Activated naive CD8-positive, alpha-beta T cell treated with anti-CD3 and anti-CD28 coated beads for 36 hours (primary cell): ENCODE measurements around the gene GATA1. TPM values are rescaled to one million over a fixed set of nuclear protein-coding genes. Genes with fewer than 3 reads are reported as not detected.
"Not testable (repeated sequence)": the region's sequence is repeated elsewhere in the genome, so short reads cannot be mapped to it uniquely, and the experiment has no call there.

ENCODE experiments used
- DNase-seq: peaks from one replicate; pipeline ENCODE4 v3.0.0; 2021
- H3K27ac Mint-ChIP-seq: one replicate; pipeline ENCODE4 v1.8.0; 2022; ENCODE audit warnings: mild to moderate bottlenecking, moderate library complexity, mixed read lengths
- H3K27me3 Mint-ChIP-seq: one replicate; pipeline ENCODE4 v1.8.0; 2022; ENCODE audit warnings: mild to moderate bottlenecking, mixed read lengths
- H3K36me3 Mint-ChIP-seq: one replicate; pipeline ENCODE4 v1.8.0; 2021; ENCODE audit warnings: mild to moderate bottlenecking, mixed read lengths
- H3K4me1 Mint-ChIP-seq: one replicate; pipeline ENCODE4 v1.8.0; 2021; ENCODE audit warnings: mixed read lengths
- H3K4me3 Mint-ChIP-seq: one replicate; pipeline ENCODE4 v1.8.0; 2022; ENCODE audit warnings: mild to moderate bottlenecking, moderate library complexity, mixed read lengths
- H3K9me3 Mint-ChIP-seq: one replicate; pipeline ENCODE4 v1.8.0; 2022; ENCODE audit warnings: mixed read lengths
- total RNA-seq, 2 experiments: library from RNA; stranded (reverse); gene quantifications; one replicate each; pipeline ENCODE4 v1.2.3, GENCODE V29; 2021

GATA1 gene
- total RNA-seq, 2 experiments from 2014 or later, result not detected

DNA sequence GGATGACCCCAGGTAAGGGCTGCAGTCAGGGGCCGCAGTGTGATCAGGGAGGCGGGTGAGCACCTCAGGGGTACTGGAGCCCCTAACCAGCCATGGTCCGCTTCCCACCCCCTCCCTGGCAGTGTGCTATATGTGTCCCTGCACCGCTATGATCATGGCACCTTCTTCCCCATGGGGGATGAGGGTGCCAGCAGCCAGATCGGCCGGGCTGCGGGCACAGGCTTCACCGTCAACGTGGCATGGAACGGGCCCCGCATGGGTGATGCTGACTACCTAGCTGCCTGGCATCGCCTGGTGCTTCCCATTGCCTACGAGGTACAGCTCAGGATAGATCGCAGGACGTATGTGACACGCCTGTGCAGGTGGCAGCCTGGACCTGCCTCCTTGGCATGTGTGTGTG lies 31.7 kb downstream of the GATA1 start:
- no peaks in the 10 kb centered on the region for H3K27me3 Mint-ChIP-seq
- H3K36me3 Mint-ChIP-seq, result peaks cover 2% of the 10 kb centered on the region
- H3K27ac Mint-ChIP-seq, result no peak overlapping the region

DNA sequence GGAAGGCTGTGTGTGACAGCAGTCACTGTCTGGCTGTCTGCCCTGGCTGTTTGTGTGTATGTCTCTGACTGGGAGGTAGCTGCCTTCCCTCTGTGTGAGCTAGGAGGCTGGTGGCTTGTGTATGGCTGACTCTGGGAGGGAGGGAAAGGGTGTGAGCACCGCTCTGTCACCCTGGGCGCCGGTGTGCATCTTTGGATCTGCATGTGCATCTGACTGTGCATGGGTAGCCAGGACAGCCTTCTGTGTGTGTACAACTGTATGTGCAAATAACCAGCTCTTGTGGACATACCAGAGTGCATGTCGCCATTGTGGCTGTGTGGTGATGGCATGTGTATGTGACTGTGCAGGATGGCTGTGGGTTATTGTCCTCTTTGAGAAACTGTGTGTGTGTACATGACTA lies 32.5 kb downstream of the GATA1 start:
- Mint-ChIP-seq H3K27ac (no peak overlapping the region), H3K9me3 (no peaks in the 10 kb centered on the region), H3K27me3 (no peaks in the 10 kb centered on the region), H3K4me1 (no peaks in the 10 kb centered on the region), H3K4me3 (no peak overlapping the region), H3K36me3 (peaks cover 5% of the 10 kb centered on the region)
- no peak for DNase-seq

More for the DNA sequence above, 31.7 kb downstream of the GATA1 start:
- no peak for DNase-seq
- Mint-ChIP-seq H3K4me3 (no peak overlapping the region), H3K4me1 (no peaks in the 10 kb centered on the region), H3K9me3 (no peaks in the 10 kb centered on the region)

DNA sequence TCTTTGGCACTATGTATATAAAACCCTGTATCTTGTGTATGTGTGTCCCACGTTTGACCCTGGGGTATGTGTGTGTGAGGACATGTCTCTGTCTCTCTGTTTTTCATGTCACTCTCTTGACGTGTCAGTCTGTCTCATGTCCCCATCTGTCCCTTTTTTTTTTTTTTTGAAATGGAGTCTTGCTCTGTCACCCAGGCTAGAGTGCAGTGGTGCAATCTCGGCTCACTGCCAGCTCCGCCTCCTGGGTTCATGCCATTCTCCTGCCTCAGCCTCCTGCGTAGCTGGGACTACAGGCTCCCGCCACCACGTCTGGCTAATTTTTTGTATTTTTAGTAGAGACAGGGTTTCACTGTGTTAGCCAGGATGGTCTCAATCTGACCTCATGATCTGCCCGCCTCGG lies 33.0 kb downstream of the GATA1 start:
- H3K4me1 Mint-ChIP-seq, H3K27me3 Mint-ChIP-seq, H3K27ac Mint-ChIP-seq, H3K9me3 Mint-ChIP-seq, DNase-seq, H3K36me3 Mint-ChIP-seq, H3K4me3 Mint-ChIP-seq: not testable (repeated sequence)

- Mint-ChIP-seq H3K4me3 (no peak overlapping the region), H3K9me3 (no peaks in the 10 kb centered on the region), H3K36me3 (peaks cover 12% of the 10 kb centered on the region), H3K27me3 (peaks cover 14% of the 10 kb centered on the region), H3K4me1 (peaks cover 4% of the 10 kb centered on the region), H3K27ac (no peak overlapping the region)
- DNase-seq, result no peak
Measured at GRCh38 chrX:48823053-48823452, 36.7 kb downstream of the GATA1 start.

- Mint-ChIP-seq H3K9me3 (no peaks in the 10 kb centered on the region), H3K27me3 (peaks cover 24% of the 10 kb centered on the region), H3K36me3 (peaks cover 12% of the 10 kb centered on the region), H3K4me1 (peaks cover 4% of the 10 kb centered on the region), H3K27ac (no peak overlapping the region), H3K4me3 (no peak overlapping the region)
- no peak for DNase-seq
Measured at GRCh38 chrX:48824066-48824465, 37.7 kb downstream of the GATA1 start.

DNA sequence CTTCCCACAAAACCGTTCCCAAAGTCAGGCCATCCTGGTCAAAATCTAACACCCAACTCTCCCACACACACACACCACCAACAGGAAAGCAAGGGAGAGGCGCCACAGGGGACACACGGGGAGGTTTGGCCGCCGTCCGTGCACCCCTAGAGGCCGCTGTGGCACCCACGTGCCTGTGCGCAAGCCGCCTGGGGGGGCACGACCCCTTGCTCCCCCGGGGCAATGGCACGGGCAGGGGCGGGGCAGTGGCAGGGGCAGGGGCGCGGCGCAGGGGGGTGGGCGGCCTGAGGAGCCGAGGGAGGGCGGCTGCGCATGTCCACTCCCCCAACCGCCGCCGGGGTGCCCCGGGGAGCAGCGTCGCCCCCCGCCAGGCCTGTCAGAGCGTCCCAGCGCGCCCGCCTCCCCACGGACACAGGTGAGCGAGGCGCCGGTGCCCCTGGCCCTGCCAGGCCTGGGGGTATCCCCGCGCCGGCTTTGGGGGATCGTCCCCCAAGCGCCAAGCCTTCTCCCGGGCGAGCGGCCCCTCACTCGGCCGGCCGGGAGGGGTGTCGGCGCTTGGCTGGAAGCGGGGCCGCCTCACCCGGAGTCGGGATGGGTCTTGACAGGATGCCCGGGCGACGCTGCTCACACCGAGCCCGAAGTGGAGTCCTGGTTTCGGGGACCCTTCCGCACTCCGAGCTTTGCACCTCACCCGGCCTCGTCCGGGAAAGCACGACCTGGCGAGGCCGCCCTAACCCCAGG lies 39.9 kb downstream of the GATA1 start, which contains the start of gene ERAS:
ERAS (plus strand) TSS at position 379 of the 741 bp plus-strand sequence. CDS start 2,611 bp downstream, outside the sequence.
- Mint-ChIP-seq H3K4me1 (peaks cover 4% of the 10 kb centered on the region), H3K27me3 (peaks cover 35% of the 10 kb centered on the region), H3K36me3 (peaks cover 12% of the 10 kb centered on the region), H3K4me3 (peak within 1 kb of the TSS; percentile 71), H3K9me3 (no peaks in the 10 kb centered on the region), H3K27ac (no peak within 1 kb of the TSS)
- DNase-seq, result peak; percentile 17

- Mint-ChIP-seq H3K27ac (no peak overlapping the region), H3K4me1 (peaks cover 4% of the 10 kb centered on the region), H3K36me3 (peaks cover 12% of the 10 kb centered on the region), H3K4me3 (peak overlapping the region; percentile 71), H3K9me3 (no peaks in the 10 kb centered on the region), H3K27me3 (peaks cover 35% of the 10 kb centered on the region)
- no peak for DNase-seq
Measured at GRCh38 chrX:48826876-48827653, 40.7 kb downstream of the GATA1 start.

DNA sequence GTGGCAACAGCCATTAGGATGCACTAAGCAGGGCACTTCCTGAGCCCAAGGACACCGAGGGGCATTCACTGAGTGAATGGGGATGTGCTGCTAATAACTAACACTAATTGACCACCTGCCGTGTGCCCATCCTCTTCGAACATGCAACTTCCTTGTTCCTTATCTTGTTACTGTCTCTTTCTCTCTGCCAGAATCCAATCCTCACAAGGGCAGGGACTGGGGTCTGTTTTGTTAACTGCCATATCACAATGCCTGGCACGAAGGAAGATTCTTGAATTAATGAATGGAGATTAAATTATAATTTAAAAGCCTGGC lies 41.2 kb downstream of the GATA1 start:
- Mint-ChIP-seq H3K36me3 (peaks cover 12% of the 10 kb centered on the region), H3K9me3 (no peaks in the 10 kb centered on the region), H3K27me3 (peaks cover 39% of the 10 kb centered on the region), H3K4me3 (peak overlapping the region; percentile 71), H3K27ac (no peak overlapping the region), H3K4me1 (peaks cover 4% of the 10 kb centered on the region)
- DNase-seq, result no peak

DNA sequence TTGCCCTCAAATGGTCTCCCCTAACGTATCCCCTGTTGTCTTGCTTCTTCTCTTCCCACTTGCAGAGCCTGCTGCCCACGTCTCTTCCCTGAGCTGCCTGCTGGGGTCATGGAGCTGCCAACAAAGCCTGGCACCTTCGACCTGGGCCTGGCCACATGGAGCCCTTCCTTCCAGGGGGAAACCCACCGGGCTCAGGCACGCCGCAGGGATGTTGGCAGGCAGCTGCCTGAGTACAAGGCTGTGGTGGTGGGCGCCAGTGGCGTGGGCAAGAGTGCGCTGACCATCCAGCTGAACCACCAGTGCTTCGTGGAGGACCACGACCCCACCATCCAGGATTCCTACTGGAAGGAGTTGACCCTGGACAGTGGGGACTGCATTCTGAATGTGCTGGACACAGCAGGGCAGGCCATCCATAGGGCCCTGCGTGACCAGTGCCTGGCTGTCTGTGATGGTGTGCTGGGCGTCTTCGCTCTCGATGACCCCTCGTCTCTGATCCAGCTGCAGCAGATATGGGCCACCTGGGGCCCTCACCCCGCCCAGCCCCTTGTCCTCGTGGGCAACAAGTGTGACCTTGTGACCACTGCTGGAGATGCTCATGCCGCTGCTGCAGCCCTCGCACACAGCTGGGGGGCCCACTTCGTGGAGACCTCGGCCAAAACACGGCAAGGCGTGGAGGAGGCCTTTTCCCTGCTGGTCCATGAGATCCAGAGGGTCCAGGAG lies 42.8 kb downstream of the GATA1 start:
- H3K4me1 Mint-ChIP-seq, result peaks cover 8% of the 10 kb centered on the region
- peaks cover 54% of the 10 kb centered on the region for H3K27me3 Mint-ChIP-seq

DNA sequence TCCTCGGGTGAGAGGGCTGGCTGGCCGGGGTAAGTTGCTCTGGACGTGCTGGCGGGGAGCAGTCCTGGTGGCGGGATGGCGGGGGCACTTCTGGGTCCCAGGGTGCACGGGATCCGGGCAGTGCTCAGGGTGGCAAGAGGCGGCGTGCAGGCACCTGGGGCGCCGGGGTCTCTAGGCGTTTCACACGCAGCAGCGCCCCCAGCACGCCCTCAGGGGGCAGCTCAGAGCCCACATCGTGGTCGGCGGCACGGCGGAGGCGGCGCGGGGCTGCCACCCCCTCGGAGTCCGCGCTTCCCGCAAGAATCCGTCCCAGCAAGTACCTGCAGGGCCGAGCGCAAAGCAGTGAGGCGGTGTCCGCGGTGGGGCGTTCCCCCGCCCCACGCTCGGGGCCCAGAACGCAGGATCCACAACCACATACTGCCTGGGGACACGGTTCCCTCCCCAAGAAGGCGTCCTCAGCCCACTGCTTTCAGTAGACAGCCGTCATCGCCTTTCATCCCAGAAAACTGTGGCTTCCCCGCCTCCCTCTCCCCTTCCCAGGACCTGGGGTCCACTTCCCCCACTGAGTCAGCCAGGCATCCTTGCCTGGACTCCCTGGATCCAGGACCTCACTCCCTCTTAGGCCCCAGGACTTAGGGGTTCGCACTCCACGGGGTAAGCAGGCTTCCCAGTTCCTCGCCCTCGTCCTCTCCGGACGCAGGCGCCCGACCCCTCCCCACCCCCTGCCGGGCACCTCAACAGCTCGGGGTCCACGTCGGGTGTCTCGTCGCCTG lies 44.9 kb downstream of the GATA1 start:
- H3K36me3 Mint-ChIP-seq, result peaks cover 4% of the 10 kb centered on the region
- no peaks in the 10 kb centered on the region for H3K9me3 Mint-ChIP-seq
- no peak overlapping the region for H3K4me3 Mint-ChIP-seq
- no peak overlapping the region for H3K27ac Mint-ChIP-seq
- peaks cover 64% of the 10 kb centered on the region for H3K27me3 Mint-ChIP-seq
- H3K4me1 Mint-ChIP-seq, result peaks cover 15% of the 10 kb centered on the region
- DNase-seq, result no peak

More for the DNA sequence above, 42.8 kb downstream of the GATA1 start:
- Mint-ChIP-seq H3K36me3 (peaks cover 9% of the 10 kb centered on the region), H3K9me3 (no peaks in the 10 kb centered on the region), H3K27ac (no peak overlapping the region), H3K4me3 (no peak overlapping the region)
- no peak for DNase-seq

DNA sequence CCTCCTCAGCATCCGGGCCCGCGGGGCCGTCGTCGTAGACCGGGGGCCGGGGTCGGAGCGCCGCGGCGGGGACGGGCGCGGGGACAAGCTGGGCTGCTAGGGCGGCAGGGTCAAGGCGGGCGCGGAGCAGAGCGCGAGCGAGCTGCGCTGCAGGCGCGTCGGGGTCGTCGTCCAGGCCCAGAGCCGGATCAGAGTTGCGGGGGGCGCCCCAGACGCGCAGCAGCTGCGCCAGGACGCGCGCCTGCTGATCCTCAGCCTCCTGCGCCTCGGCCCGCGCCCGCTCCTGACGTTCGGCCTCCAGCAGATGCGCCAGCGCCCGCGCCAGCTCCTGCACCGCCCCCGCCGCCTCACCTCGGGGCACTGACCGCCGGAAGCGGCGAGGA lies 45.5 kb downstream of the GATA1 start:
- Mint-ChIP-seq H3K9me3 (no peaks in the 10 kb centered on the region), H3K4me3 (no peak overlapping the region), H3K36me3 (peaks cover 4% of the 10 kb centered on the region), H3K27ac (no peak overlapping the region), H3K4me1 (peaks cover 15% of the 10 kb centered on the region), H3K27me3 (peaks cover 67% of the 10 kb centered on the region)
- DNase-seq, result peak; percentile 8

DNA sequence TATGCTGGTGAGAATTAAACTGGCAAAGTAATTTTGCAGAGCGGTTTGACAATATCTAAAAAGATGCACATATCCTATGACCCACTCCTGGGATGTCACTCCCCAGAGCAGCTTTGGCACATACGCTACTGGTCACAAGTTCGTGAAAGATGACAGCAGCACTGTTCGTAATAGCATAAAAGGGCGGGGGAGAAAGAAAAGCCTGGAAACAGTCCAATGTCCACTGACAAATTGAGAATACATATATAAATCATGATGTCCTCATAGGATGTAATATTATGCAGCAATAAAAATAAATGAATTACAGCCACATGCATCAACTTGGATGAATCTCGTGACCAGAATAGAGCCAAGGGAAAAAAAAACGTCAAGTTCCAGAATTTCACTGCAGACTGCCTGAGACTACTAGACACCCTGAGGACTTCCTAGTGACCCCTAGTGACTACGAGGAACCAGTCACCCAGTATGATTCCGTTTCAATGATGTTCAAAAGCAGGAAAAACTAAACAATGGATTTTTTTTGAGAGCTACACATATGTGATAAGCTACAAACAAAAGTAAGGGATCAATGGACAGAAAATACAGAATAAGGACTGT lies 47.2 kb downstream of the GATA1 start:
- peaks cover 51% of the 10 kb centered on the region for H3K27me3 Mint-ChIP-seq

GRCh38 chrX:48834383-48834709 lies 48.0 kb downstream of the GATA1 start:
- peaks cover 46% of the 10 kb centered on the region for H3K27me3 Mint-ChIP-seq
- no peak for DNase-seq
- peaks cover 11% of the 10 kb centered on the region for H3K4me1 Mint-ChIP-seq
- H3K36me3 Mint-ChIP-seq, result no peaks in the 10 kb centered on the region
- H3K9me3 Mint-ChIP-seq, result no peaks in the 10 kb centered on the region
- no peak overlapping the region for H3K27ac Mint-ChIP-seq
- peak overlapping the region; percentile 65 for H3K4me3 Mint-ChIP-seq

More for the DNA sequence above, 47.2 kb downstream of the GATA1 start:
- DNase-seq, result no peak
- H3K4me3 Mint-ChIP-seq, result peak overlapping the region; percentile 65
- H3K27ac Mint-ChIP-seq, result no peak overlapping the region
- H3K36me3 Mint-ChIP-seq, result no peaks in the 10 kb centered on the region
- H3K4me1 Mint-ChIP-seq, result peaks cover 11% of the 10 kb centered on the region
- no peaks in the 10 kb centered on the region for H3K9me3 Mint-ChIP-seq

- Mint-ChIP-seq H3K27ac (no peak within 1 kb of the TSS), H3K4me3 (peak within 1 kb of the TSS; percentile 65), H3K36me3 (no peaks in the 10 kb centered on the region), H3K4me1 (peaks cover 11% of the 10 kb centered on the region), H3K9me3 (no peaks in the 10 kb centered on the region), H3K27me3 (peaks cover 38% of the 10 kb centered on the region)
- peak; percentile 21 for DNase-seq
Measured at GRCh38 chrX:48835524-48836329, 49.3 kb downstream of the GATA1 start, which contains the start of gene PCSK1N. Gene PCSK1N (minus strand): TSS chrX:48835610. CDS start chrX:48835532, 78 bp downstream.
